Caco-2 (cell line): ENCODE data around the gene TMEM263. TPM values are rescaled to one million over a fixed set of nuclear protein-coding genes. Genes with fewer than 3 reads are reported as not detected.

Experiments
- BruUV-seq: library from RNA; stranded (reverse); fragments of 400-500 nt; replicated peaks from 2 replicates; lab custom pipeline; 2021; lab: Mats Ljungman, UMichigan
- CTCF ChIA-PET: fragments of 300-600 bp; sonication (Branson Sonifier 250); formaldehyde crosslinking; loops from one replicate; lab custom pipeline; 2022; ENCODE audit warnings: antibody characterized with exemption; lab: Charles Lee
- POLR2A ChIA-PET: fragments of 300-600 bp; sonication (Branson Sonifier 250); formaldehyde crosslinking; loops from one replicate; lab custom pipeline; 2022; ENCODE audit warnings: antibody characterized with exemption; lab: Charles Lee
- DNase-seq, 2 experiments: peaks; one replicate each; pipeline versions ENCODE4 v3.0.0 to v3.0.0-alpha.2; 2020 to 2022
- H3K27me3 ChIP-seq: replicated peaks from 2 replicates; pipeline ENCODE4 v1.6.0; 2011; ENCODE audit warnings: low read length; ENCODE audit not compliant: control insufficient read depth, insufficient read depth
- H3K36me3 ChIP-seq: 2 replicates; pipeline ENCODE4 v1.5.1; 2011; ENCODE audit warnings: low read length; ENCODE audit not compliant: control insufficient read depth, insufficient read depth
- H3K4me1 ChIP-seq: fragments of 250-450 bp; sonication (Bioruptor Pico); 2 replicates; pipeline ENCODE4 v1.5.1; 2020; ENCODE audit warnings: mild to moderate bottlenecking
- H3K4me3 ChIP-seq: 2 replicates; pipeline ENCODE4 v1.5.1; 2011; ENCODE audit warnings: low read depth, mild to moderate bottlenecking, control low read depth, low read length
- H3K9me3 ChIP-seq: fragments of 250-450 bp; sonication (Bioruptor Pico); 2 replicates; pipeline ENCODE4 v1.5.1; 2020; ENCODE audit warnings: mild to moderate bottlenecking, moderate library complexity
- H3K27ac Mint-ChIP-seq: one replicate; pipeline ENCODE4 v1.8.0; 2022; ENCODE audit warnings: mixed read lengths; ENCODE audit not compliant: unreplicated experiment
- H3K27me3 Mint-ChIP-seq: one replicate; pipeline ENCODE4 v1.8.0; 2022; ENCODE audit warnings: mixed read lengths; ENCODE audit not compliant: insufficient read depth, unreplicated experiment
- H3K36me3 Mint-ChIP-seq: one replicate; pipeline ENCODE4 v1.8.0; 2022; ENCODE audit warnings: mild to moderate bottlenecking, mixed read lengths; ENCODE audit not compliant: insufficient read depth, unreplicated experiment
- H3K4me1 Mint-ChIP-seq: one replicate; pipeline ENCODE4 v1.8.0; 2022; ENCODE audit warnings: low read depth, mixed read lengths; ENCODE audit not compliant: unreplicated experiment
- H3K4me3 Mint-ChIP-seq: one replicate; pipeline ENCODE4 v1.8.0; 2022; ENCODE audit warnings: mild to moderate bottlenecking, moderate library complexity, mixed read lengths; ENCODE audit not compliant: unreplicated experiment
- H3K9me3 Mint-ChIP-seq: one replicate; pipeline ENCODE4 v1.8.0; 2022; ENCODE audit warnings: mixed read lengths; ENCODE audit not compliant: unreplicated experiment
- intact Hi-C: fragments of 100-400 bp; cut with micrococcal nuclease; formaldehyde crosslinking; loops from one replicate; pipeline ENCODE4 v1.10.0; 2022; ENCODE audit not compliant: unreplicated experiment
- total RNA-seq: library from RNA; stranded (reverse); gene quantifications from 2 replicates; pipeline ENCODE4 v1.2.3, GENCODE V29; 2022
- TF ChIP-seq, protein P1 (sequence below), 2 experiments: fragments of 200-600 bp in 1 of 2; IDR thresholded peaks; 1 replicate in 1 of 2; 2 replicates in 1 of 2; pipeline versions ENCODE4 v1.5.1 to v1.8.0; 2011 to 2022; ENCODE audit warnings: antibody characterized with exemption in 1 of 2, control low read depth in 1 of 2, inconsistent platforms in 1 of 2, low read depth in 1 of 2, low read length in 1 of 2, mild to moderate bottlenecking in 1 of 2, moderate library complexity in 1 of 2; ENCODE audit not compliant: insufficient read depth in 1 of 2, severe bottlenecking in 1 of 2, unreplicated experiment in 1 of 2

TMEM263 gene
- total RNA-seq, 1 experiment from 2014 or later, result 31.6 TPM

DNA sequence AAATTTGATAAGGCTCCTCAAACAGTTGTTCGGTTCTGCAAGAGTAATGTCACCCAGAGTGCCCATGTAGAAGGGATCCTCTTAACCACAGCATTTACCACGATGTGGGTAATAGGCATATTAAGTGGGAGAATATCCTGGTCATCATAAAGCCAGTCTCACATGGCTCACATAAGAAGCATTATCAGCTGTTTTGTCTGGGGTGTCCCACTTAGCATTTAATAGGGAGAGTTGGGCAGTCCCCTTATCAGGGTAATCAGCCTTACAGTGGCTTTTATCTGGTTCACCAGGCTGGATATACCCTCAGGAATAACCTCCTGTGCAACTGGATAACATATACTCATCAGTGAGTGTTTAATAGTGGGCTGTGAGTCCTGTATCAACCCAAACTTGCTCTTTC, 12.9 kb upstream of the TMEM263 start:
- Mint-ChIP-seq H3K4me1 (peaks cover 9% of the 10 kb centered on the region), H3K4me3 (no peak overlapping the region), H3K36me3 (no peaks in the 10 kb centered on the region), H3K27me3 (no peaks in the 10 kb centered on the region), H3K9me3 (peaks cover 11% of the 10 kb centered on the region), H3K27ac (no peak overlapping the region)
- intact Hi-C loops, result no loop called here
- no peak for DNase-seq
- Histone ChIP-seq H3K27me3 (no peaks in the 10 kb centered on the region), H3K36me3 (no peaks in the 10 kb centered on the region), H3K4me3 (no peak overlapping the region), H3K9me3 (peaks cover 24% of the 10 kb centered on the region), H3K4me1 (peaks cover 5% of the 10 kb centered on the region; the same call in 1 of the 2 replicates)
- no TSS peak for BruUV-seq
- TF ChIP-seq, protein P1, sequence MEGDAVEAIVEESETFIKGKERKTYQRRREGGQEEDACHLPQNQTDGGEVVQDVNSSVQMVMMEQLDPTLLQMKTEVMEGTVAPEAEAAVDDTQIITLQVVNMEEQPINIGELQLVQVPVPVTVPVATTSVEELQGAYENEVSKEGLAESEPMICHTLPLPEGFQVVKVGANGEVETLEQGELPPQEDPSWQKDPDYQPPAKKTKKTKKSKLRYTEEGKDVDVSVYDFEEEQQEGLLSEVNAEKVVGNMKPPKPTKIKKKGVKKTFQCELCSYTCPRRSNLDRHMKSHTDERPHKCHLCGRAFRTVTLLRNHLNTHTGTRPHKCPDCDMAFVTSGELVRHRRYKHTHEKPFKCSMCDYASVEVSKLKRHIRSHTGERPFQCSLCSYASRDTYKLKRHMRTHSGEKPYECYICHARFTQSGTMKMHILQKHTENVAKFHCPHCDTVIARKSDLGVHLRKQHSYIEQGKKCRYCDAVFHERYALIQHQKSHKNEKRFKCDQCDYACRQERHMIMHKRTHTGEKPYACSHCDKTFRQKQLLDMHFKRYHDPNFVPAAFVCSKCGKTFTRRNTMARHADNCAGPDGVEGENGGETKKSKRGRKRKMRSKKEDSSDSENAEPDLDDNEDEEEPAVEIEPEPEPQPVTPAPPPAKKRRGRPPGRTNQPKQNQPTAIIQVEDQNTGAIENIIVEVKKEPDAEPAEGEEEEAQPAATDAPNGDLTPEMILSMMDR (IDR thresholded peaks at IDR 0.05; ENCODE audit: insufficient read depth in 1 of 2, low read depth in 1 of 2, low read length in 1 of 2, severe bottlenecking in 1 of 2, unreplicated experiment in 1 of 2), result no peak
- CTCF ChIA-PET, result interaction anchor here (1.6 kb wide), 1 partner anchor 13 kb away, joined by 7 read pairs; the partner anchor contains the start of gene TMEM263
- POLR2A ChIA-PET, result no interaction called here

DNA sequence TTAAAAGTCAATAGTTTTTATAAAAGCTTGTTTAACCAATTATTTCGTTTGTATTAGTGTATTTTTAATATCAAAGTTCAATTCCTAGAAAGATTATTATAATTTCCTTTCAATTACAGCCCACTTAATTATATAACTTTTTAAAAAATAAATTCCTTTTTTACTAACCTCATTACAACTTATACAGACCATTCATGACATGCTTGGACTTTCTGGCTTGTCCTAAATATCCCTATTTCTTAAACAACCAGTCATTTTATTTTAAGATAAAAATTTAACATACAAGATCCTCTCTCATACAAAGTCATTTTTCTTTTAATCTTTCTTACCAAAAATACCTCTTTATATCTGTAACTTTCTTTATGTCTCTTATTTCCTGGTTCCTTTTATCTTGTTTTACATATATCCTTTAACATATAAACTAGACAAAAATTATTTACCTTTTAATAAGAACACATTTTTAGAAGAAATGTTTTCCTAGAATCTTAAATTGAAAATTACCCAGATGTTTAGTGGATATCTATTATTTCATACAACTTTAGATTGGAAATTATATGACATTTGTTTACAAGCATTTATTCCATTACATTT, 10.4 kb upstream of the TMEM263 start:
- TF ChIP-seq, protein P1 (IDR thresholded peaks at IDR 0.05; ENCODE audit: insufficient read depth in 1 of 2, low read depth in 1 of 2, low read length in 1 of 2, severe bottlenecking in 1 of 2, unreplicated experiment in 1 of 2), result no peak
- peaks cover 27% of the 10 kb centered on the region for H3K9me3 Mint-ChIP-seq
- peaks cover 4% of the 10 kb centered on the region for H3K27me3 Mint-ChIP-seq
- no TSS peak for BruUV-seq
- peaks cover 30% of the 10 kb centered on the region for H3K9me3 ChIP-seq
- H3K4me1 ChIP-seq, result peaks cover 5% of the 10 kb centered on the region; the same call in 1 of the 2 replicates
- no peaks in the 10 kb centered on the region for H3K36me3 ChIP-seq
- POLR2A ChIA-PET, result no interaction called here
- no peaks in the 10 kb centered on the region for H3K36me3 Mint-ChIP-seq
- intact Hi-C loops, result no loop called here
- H3K27ac Mint-ChIP-seq, result no peak overlapping the region
- no peak overlapping the region for H3K4me3 ChIP-seq
- no peaks in the 10 kb centered on the region for H3K27me3 ChIP-seq
- CTCF ChIA-PET, result no interaction called here
- no peak overlapping the region for H3K4me3 Mint-ChIP-seq
- peaks cover 9% of the 10 kb centered on the region for H3K4me1 Mint-ChIP-seq
- peak in 1 of 2 experiments; percentile 5 for DNase-seq

DNA sequence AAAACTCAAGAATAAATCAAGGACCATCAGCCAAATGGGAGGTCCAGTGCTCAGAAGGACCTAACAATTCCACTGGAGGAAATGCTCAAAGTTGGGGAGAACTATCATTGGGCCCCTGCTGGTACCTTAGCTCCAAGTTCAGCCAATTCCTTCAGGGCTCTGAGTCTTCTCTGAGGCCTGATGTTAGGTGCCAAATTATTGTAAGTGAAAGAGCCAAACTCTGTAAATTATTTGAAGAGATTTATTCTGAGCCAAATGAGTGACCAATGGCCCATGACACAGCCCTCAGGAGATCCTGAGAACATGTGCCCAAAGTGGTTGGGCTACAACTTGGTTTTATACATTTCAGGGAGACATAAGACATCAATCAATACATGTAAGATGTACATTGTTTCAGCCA, 8.2 kb upstream of the TMEM263 start:
- H3K27me3 Mint-ChIP-seq, result peaks cover 4% of the 10 kb centered on the region
- DNase-seq, result no peak
- no TSS peak for BruUV-seq
- H3K9me3 Mint-ChIP-seq, result peaks cover 28% of the 10 kb centered on the region
- Histone ChIP-seq H3K9me3 (peaks cover 25% of the 10 kb centered on the region), H3K4me3 (no peak overlapping the region), H3K4me1 (no peaks in the 10 kb centered on the region; the same call in 1 of the 2 replicates), H3K27me3 (no peaks in the 10 kb centered on the region), H3K36me3 (no peaks in the 10 kb centered on the region)
- peaks cover 1% of the 10 kb centered on the region for H3K4me1 Mint-ChIP-seq
- ChIA-PET POLR2A (interaction anchor here (1.0 kb wide), 1 partner anchor 8 kb away, joined by 5 read pairs; the partner anchor contains the start of gene TMEM263), CTCF (interaction anchor here (0.6 kb wide), 1 partner anchor 62 kb away, joined by 3 read pairs; no protein-coding TSS in a partner anchor)
- no peaks in the 10 kb centered on the region for H3K36me3 Mint-ChIP-seq
- no peak overlapping the region for H3K27ac Mint-ChIP-seq
- no peak overlapping the region for H3K4me3 Mint-ChIP-seq
- TF ChIP-seq, protein P1 (IDR thresholded peaks at IDR 0.05; ENCODE audit: insufficient read depth in 1 of 2, low read depth in 1 of 2, low read length in 1 of 2, severe bottlenecking in 1 of 2, unreplicated experiment in 1 of 2), result no peak
- intact Hi-C loops, result no loop called here
